IMR-90 (cell line): ENCODE results near the gene ARNT2. TPM values are rescaled to one million over a fixed set of nuclear protein-coding genes. Genes with fewer than 3 reads are reported as not detected.

ENCODE experiments used
- ATAC-seq: fragments of 200-7000 bp; cut with Tn5 transposase; 2 replicates; pipeline ENCODE4 v1.9.1; 2020; ENCODE audit warnings: low read depth, mild to moderate bottlenecking, moderate library complexity
- BruUV-seq: library from RNA; stranded (reverse); fragments of 400-500 nt; replicated peaks from 2 replicates; lab custom pipeline; 2021; lab: Mats Ljungman, UMichigan
- CTCF ChIA-PET: fragments of 300-600 bp; formaldehyde crosslinking; extraction: SDS; loops from one replicate; lab custom pipeline; 2021; ENCODE audit warnings: antibody characterized with exemption; lab: Yijun Ruan, JAX
- POLR2A ChIA-PET: fragments of 300-600 bp; sonication (Branson Sonifier 250); formaldehyde crosslinking; loops from one replicate; lab custom pipeline; 2022; ENCODE audit warnings: antibody characterized with exemption; ENCODE audit not compliant: unreplicated experiment; lab: Charles Lee
- DNase-seq: peaks from one replicate; pipeline ENCODE4 v3.0.0; 2013
- H2AFZ ChIP-seq: replicated peaks from 2 replicates; pipeline ENCODE3; 2013; ENCODE audit warnings: low read length, mild to moderate bottlenecking; ENCODE audit not compliant: poor library complexity
- H2AK5ac ChIP-seq: 2 replicates; pipeline ENCODE4 v1.6.1; 2013; ENCODE audit warnings: low read depth, low read length, inconsistent platforms
- H2AK9ac ChIP-seq: replicated peaks from 2 replicates; pipeline ENCODE3; 2013; ENCODE audit warnings: mild to moderate bottlenecking, low read depth, low read length, moderate library complexity; ENCODE audit not compliant: poor library complexity
- H2BK120ac ChIP-seq: 2 replicates; pipeline ENCODE4 v1.6.1; 2013; ENCODE audit warnings: low read depth, low read length, inconsistent platforms
- H2BK15ac ChIP-seq: 3 replicates; pipeline ENCODE4 v1.6.1; 2013; ENCODE audit warnings: low read depth, low read length, inconsistent platforms
- H2BK20ac ChIP-seq: 2 replicates; pipeline ENCODE4 v1.6.1; 2013; ENCODE audit warnings: low read depth, mild to moderate bottlenecking, inconsistent platforms, low read length, moderate library complexity
- H2BK5ac ChIP-seq: 2 replicates; pipeline ENCODE4 v1.6.1; 2013; ENCODE audit warnings: mild to moderate bottlenecking, low read depth, low read length, inconsistent platforms; ENCODE audit not compliant: poor library complexity, severe bottlenecking
- H3K14ac ChIP-seq: replicated peaks from 2 replicates; pipeline ENCODE4 v1.6.1; 2013; ENCODE audit warnings: low read depth, low read length, inconsistent platforms
- H3K18ac ChIP-seq: 2 replicates; pipeline ENCODE4 v1.6.1; 2013; ENCODE audit warnings: low read depth, low read length, control low read depth
- H3K23ac ChIP-seq: 2 replicates; pipeline ENCODE4 v1.6.1; 2013; ENCODE audit warnings: low read depth, low read length, inconsistent platforms
- H3K27ac ChIP-seq: 2 replicates; pipeline ENCODE4 v1.5.1; 2013; ENCODE audit warnings: mild to moderate bottlenecking, control low read depth, low read length; ENCODE audit not compliant: insufficient read depth
- H3K27me3 ChIP-seq: 2 replicates; pipeline ENCODE4 v1.6.1; 2013; ENCODE audit warnings: low read length; ENCODE audit not compliant: control insufficient read depth, insufficient read depth
- H3K36me3 ChIP-seq: 2 replicates; pipeline ENCODE4 v1.6.1; 2013; ENCODE audit warnings: low read length, mixed read lengths; ENCODE audit not compliant: control insufficient read depth, insufficient read depth
- H3K4ac ChIP-seq: 2 replicates; pipeline ENCODE4 v1.6.1; 2013; ENCODE audit warnings: low read depth, low read length, inconsistent platforms
- H3K4me1 ChIP-seq: 2 replicates; pipeline ENCODE4 v1.6.1; 2013; ENCODE audit warnings: low read length, mixed read lengths; ENCODE audit not compliant: control insufficient read depth, insufficient read depth
- H3K4me2 ChIP-seq: 2 replicates; pipeline ENCODE4 v1.6.1; 2013; ENCODE audit warnings: low read depth, mild to moderate bottlenecking, control low read depth, low read length, moderate library complexity
- H3K4me3 ChIP-seq: 2 replicates; pipeline ENCODE4 v1.5.1; 2013; ENCODE audit warnings: low read depth, mild to moderate bottlenecking, control low read depth, low read length, moderate library complexity; ENCODE audit not compliant: insufficient read depth
- H3K56ac ChIP-seq: 2 replicates; pipeline ENCODE4 v1.6.1; 2013; ENCODE audit warnings: low read length, inconsistent platforms; ENCODE audit not compliant: insufficient read depth; ENCODE audit errors: extremely low read depth
- H3K79me1 ChIP-seq, 2 experiments: 2 replicates each; pipeline ENCODE4 v1.6.1; 2013; ENCODE audit warnings: low read length in 2 of 2, inconsistent platforms in 1 of 2, low read depth in 1 of 2
- H3K9ac ChIP-seq: 2 replicates; pipeline ENCODE4 v1.6.1; 2013; ENCODE audit warnings: low read depth, low read length, control low read depth
- H3K9me1 ChIP-seq: 2 replicates; pipeline ENCODE4 v1.6.1; 2013; ENCODE audit warnings: low read length, inconsistent platforms; ENCODE audit not compliant: insufficient read depth
- H3K9me3 ChIP-seq: 2 replicates; pipeline ENCODE4 v1.6.1; 2013; ENCODE audit warnings: low read length; ENCODE audit not compliant: control insufficient read depth, insufficient read depth
- H4K20me1 ChIP-seq: 2 replicates; pipeline ENCODE4 v1.6.1; 2013; ENCODE audit warnings: low read length, inconsistent platforms; ENCODE audit not compliant: insufficient read depth
- H4K5ac ChIP-seq: 2 replicates; pipeline ENCODE4 v1.6.1; 2013; ENCODE audit warnings: mild to moderate bottlenecking, low read depth, low read length, control low read depth
- H4K8ac ChIP-seq, 2 experiments: 2 replicates each; pipeline ENCODE4 v1.6.1; 2013; ENCODE audit warnings: low read depth in 2 of 2, low read length in 2 of 2, control low read depth in 1 of 2, inconsistent platforms in 1 of 2
- H4K91ac ChIP-seq: 2 replicates; pipeline ENCODE4 v1.6.1; 2013; ENCODE audit warnings: low read depth, low read length, inconsistent platforms; ENCODE audit not compliant: insufficient read depth
- CHD1 ChIP-seq: IDR thresholded peaks from 2 replicates; pipeline ENCODE4 v1.6.1; 2012; ENCODE audit warnings: low read depth, low read length, improper control_type of control experiment
- CTCF ChIP-seq: conservative IDR thresholded peaks from 2 replicates; pipeline ENCODE4 v1.5.1; 2012; ENCODE audit warnings: mild to moderate bottlenecking, low read depth, low read length, improper control_type of control experiment
- ELK1 ChIP-seq: fragments of 150-350 bp; IDR thresholded peaks from 2 replicates; pipeline ENCODE4 v1.6.1; 2016; ENCODE audit warnings: low read depth, mild to moderate bottlenecking, low read length, moderate library complexity, borderline replicate concordance
- FOS ChIP-seq: fragments of 150-350 bp; IDR thresholded peaks from 2 replicates; pipeline ENCODE4 v1.6.1; 2016; ENCODE audit warnings: low read depth, low read length
- MAFK ChIP-seq: IDR thresholded peaks from 2 replicates; pipeline ENCODE4 v1.6.1; 2012; ENCODE audit warnings: low read depth, low read length, improper control_type of control experiment
- NFE2L2 ChIP-seq: fragments of 150-350 bp; IDR thresholded peaks from 2 replicates; pipeline ENCODE4 v1.6.1; 2016; ENCODE audit warnings: low read depth, mild to moderate bottlenecking, low read length
- POLR2A ChIP-seq: IDR thresholded peaks from 2 replicates; pipeline ENCODE4 v1.6.1; 2012; ENCODE audit warnings: mild to moderate bottlenecking, low read depth, low read length
- RCOR1 ChIP-seq: IDR thresholded peaks from 2 replicates; pipeline ENCODE4 v1.6.1; 2012; ENCODE audit warnings: mild to moderate bottlenecking, low read length, improper control_type of control experiment; ENCODE audit not compliant: insufficient replicate concordance
- WGBS, 2 experiments: methylation state at CpG; one replicate each; pipeline versions ENCODE4 v1.1.5 to v1.1.7; 2013; ENCODE audit warnings: missing lambda C conversion rate in 2 of 2; ENCODE audit not compliant: insufficient read length in 1 of 2; ENCODE audit errors: extremely low coverage in 2 of 2; 5-methylcytosine and 5-hydroxymethylcytosine counted together
- dilution Hi-C: fragments of 300-500 bp; cut with HindIII; formaldehyde crosslinking; loops from one replicate; pipeline ENCODE4 v1.14.3; 2018; ENCODE audit warnings: low sequenced_read_pairs; ENCODE audit not compliant: unreplicated experiment
- in situ Hi-C: fragments of 300-500 bp; cut with MboI; formaldehyde crosslinking; loops from 3 replicates; pipeline ENCODE4 v1.14.3; 2019; ENCODE audit warnings: low sequenced_read_pairs, inconsistent platforms, mixed read lengths
- intact Hi-C: fragments of 100-400 bp; cut with micrococcal nuclease; formaldehyde crosslinking; loops from 2 replicates; pipeline ENCODE4 v1.10.0; 2022
- polyA plus RNA-seq, 3 experiments: library from polyadenylated mRNA; depleted of rRNA; stranded (reverse); fragments of >200 nt; gene quantifications; 2 replicates each; pipeline ENCODE4 v1.2.3, GENCODE V29; 2012; ENCODE audit warnings: low replicate concordance in 1 of 3
- total RNA-seq: library from RNA; depleted of rRNA; stranded (reverse); fragments of >200 nt; gene quantifications from 2 replicates; pipeline ENCODE4 v1.2.3, GENCODE V29; 2012

Gene ARNT2
- total and polyA plus RNA-seq, 2 of the 4 experiments (the other 2 are of a cell fraction), result 18.2 to 19.0 TPM

- H3K9ac ChIP-seq, result no peak overlapping the region
- H4K5ac ChIP-seq, result peak overlapping the region; percentile 41; the same call in 1 of the 2 replicates
- ChIA-PET POLR2A (no interaction called here), CTCF (no interaction called here)
- H2AK9ac ChIP-seq, result no peak overlapping the region
- H3K36me3 ChIP-seq, result peaks cover 3% of the 10 kb centered on the region; the same call in 1 of the 2 replicates
- H4K8ac ChIP-seq, result peak overlapping the region in 1 of 2 experiments; percentile 45; a peak in 1 of 4 replicates
- no peak overlapping the region for H3K4ac ChIP-seq
- H3K14ac ChIP-seq, result peak overlapping the region; percentile 46
- peaks cover 0 to 11% of the 10 kb centered on the region in 2 experiments; a peak in 2 of 4 replicates for H3K79me1 ChIP-seq
- peak overlapping the region; percentile 41; the same call in 1 of the 3 replicates for H2BK15ac ChIP-seq
- no peaks in the 10 kb centered on the region for H3K27me3 ChIP-seq
- no peak overlapping the region for H3K23ac ChIP-seq
- no peak for ATAC-seq
- no peak overlapping the region; the same call in 1 of the 2 replicates for H2BK20ac ChIP-seq
- H3K4me3 ChIP-seq, result no peak overlapping the region
- H2AFZ ChIP-seq, result no peak overlapping the region
- DNase-seq, result no peak
- intact Hi-C loops (no loop called here), in situ Hi-C loops (no loop called here), dilution Hi-C loops (no loop called here)
- no peak overlapping the region for H2BK5ac ChIP-seq
- no peak for TF ChIP-seq FOS
- no peak for TF ChIP-seq MAFK
- TF ChIP-seq NFE2L2, result no peak
- no peak for TF ChIP-seq POLR2A
- no peak for TF ChIP-seq RCOR1
- no peak for TF ChIP-seq ELK1
- no peak for TF ChIP-seq CHD1
- TF ChIP-seq CTCF, result no peak
- no peaks in the 10 kb centered on the region for H3K9me3 ChIP-seq
- no TSS peak for BruUV-seq
- no peak overlapping the region for H3K56ac ChIP-seq
- H2BK120ac ChIP-seq, result no peak overlapping the region
- peaks cover 25% of the 10 kb centered on the region for H3K4me1 ChIP-seq
- H4K20me1 ChIP-seq, result no peaks in the 10 kb centered on the region
- H3K18ac ChIP-seq, result peak overlapping the region; percentile 23; the same call in 1 of the 2 replicates
- H3K27ac ChIP-seq, result no peak overlapping the region
- peak overlapping the region; percentile 49; the same call in 1 of the 2 replicates for H2AK5ac ChIP-seq
- 80% methylated on average over 1 of the region's 5 CpGs; no CpG with 5 or more reads in 1 of the 2 experiments for WGBS, 2 experiments
- H3K9me1 ChIP-seq, result peaks cover 21% of the 10 kb centered on the region
- H4K91ac ChIP-seq, result peak overlapping the region; percentile 41
- no peak overlapping the region for H3K4me2 ChIP-seq
These were observed 64.6 kb downstream of the ARNT2 start for GRCh38 chr15:80468796-80469195.
